Measurements from ENCODE around the gene C12orf56. TPM values are rescaled to one million over a fixed set of nuclear protein-coding genes. Genes with fewer than 3 reads are reported as not detected.

Gene C12orf56
- polyA plus RNA-seq, 2 of the 4 experiments (the other 2 are of a cell fraction), result 0.05 to 0.22 TPM

- ChIA-PET CTCF (interaction anchor here (1.5 kb wide), 1 partner anchor 50 kb away, joined by 3 read pairs; no protein-coding TSS in a partner anchor), POLR2A (no interaction called here)
- ATAC-seq (no peak), FAIRE-seq (no peak), DNase-seq (ENCODE audit: low read depth in 1 of 2, low spot score in 1 of 2) (no peak)
- Histone ChIP-seq H3K9me3 (no peaks in the 10 kb centered on the region), H3K27ac (no peak overlapping the region), H3K4me2 (no peak overlapping the region), H3K4me1 (no peaks in the 10 kb centered on the region), H3K4me3 (no peak overlapping the region)
- WGBS (ENCODE audit: missing lambda C conversion rate), result 38% methylated on average over 1 of the region's 1 CpG
- TF ChIP-seq HES2 (IDR thresholded peaks at IDR 0.05), result no peak
- TF ChIP-seq, protein P1, sequence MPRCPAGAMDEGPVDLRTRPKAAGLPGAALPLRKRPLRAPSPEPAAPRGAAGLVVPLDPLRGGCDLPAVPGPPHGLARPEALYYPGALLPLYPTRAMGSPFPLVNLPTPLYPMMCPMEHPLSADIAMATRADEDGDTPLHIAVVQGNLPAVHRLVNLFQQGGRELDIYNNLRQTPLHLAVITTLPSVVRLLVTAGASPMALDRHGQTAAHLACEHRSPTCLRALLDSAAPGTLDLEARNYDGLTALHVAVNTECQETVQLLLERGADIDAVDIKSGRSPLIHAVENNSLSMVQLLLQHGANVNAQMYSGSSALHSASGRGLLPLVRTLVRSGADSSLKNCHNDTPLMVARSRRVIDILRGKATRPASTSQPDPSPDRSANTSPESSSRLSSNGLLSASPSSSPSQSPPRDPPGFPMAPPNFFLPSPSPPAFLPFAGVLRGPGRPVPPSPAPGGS (IDR thresholded peaks at IDR 0.05), result no peak
- no peak for TF ChIP-seq MYC (IDR thresholded peaks at IDR 0.05; ENCODE audit: borderline replicate concordance, low read length)
- no peak for TF ChIP-seq CBX8 (IDR thresholded peaks at IDR 0.05)
- TF ChIP-seq, protein P2, sequence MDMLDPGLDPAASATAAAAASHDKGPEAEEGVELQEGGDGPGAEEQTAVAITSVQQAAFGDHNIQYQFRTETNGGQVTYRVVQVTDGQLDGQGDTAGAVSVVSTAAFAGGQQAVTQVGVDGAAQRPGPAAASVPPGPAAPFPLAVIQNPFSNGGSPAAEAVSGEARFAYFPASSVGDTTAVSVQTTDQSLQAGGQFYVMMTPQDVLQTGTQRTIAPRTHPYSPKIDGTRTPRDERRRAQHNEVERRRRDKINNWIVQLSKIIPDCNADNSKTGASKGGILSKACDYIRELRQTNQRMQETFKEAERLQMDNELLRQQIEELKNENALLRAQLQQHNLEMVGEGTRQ (IDR thresholded peaks at IDR 0.05), result no peak
- no peak for TF ChIP-seq MAZ (IDR thresholded peaks at IDR 0.05; ENCODE audit: borderline replicate concordance, low read depth, low read length)
Observed at GRCh38 chr12:64232196-64232595, 158.4 kb downstream of the C12orf56 start.

DNA sequence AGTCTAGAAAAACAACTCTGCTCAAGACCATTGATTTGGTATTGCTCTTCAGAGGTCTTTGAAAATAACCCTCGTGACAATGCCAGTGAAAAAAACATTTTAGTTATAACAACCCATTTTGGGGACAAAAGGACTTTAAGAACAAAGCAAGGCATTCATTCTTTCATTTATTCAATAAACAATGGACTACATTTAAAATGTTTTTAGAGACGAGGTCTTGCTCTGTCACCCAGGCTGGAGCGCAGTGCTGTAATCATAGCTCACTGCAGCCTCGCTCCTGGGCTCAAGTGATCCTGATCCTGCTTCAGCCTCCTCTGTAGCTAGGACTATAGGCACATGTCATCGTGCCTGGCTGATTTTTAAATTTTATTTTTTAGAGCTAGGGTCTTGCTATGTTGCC is 160.8 kb downstream of the C12orf56 start:
- FAIRE-seq, result no peak
- POLR2A ChIA-PET, result no interaction called here
- 71% methylated on average over 5 of the region's 5 CpGs for WGBS (ENCODE audit: missing lambda C conversion rate)

GRCh38 chr12:64229240-64229639 is 161.3 kb downstream of the C12orf56 start:
- POLR2A ChIA-PET, result no interaction called here

More for the DNA sequence above, 160.8 kb downstream of the C12orf56 start:
- no peak for TF ChIP-seq CBX2 (IDR thresholded peaks at IDR 0.05; ENCODE audit: borderline replicate concordance, low read depth)
- TF ChIP-seq JUN (IDR thresholded peaks at IDR 0.05), result no peak
- TF ChIP-seq HDAC2 (IDR thresholded peaks at IDR 0.05), result no peak
- Histone ChIP-seq H3K9me3 (no peaks in the 10 kb centered on the region), H3K4me3 (no peak overlapping the region), H3K27ac (no peak overlapping the region), H3K4me2 (no peak overlapping the region), H3K4me1 (no peaks in the 10 kb centered on the region)
- DNase-seq (ENCODE audit: low read depth in 1 of 2, low spot score in 1 of 2) (no peak), ATAC-seq (no peak)
- CTCF ChIA-PET, result interaction anchor here (0.8 to 1.9 kb wide), 2 partner anchors 26 to 390 kb away, joined by 3 to 6 read pairs; no protein-coding TSS in a partner anchor

More at GRCh38 chr12:64229240-64229639, 161.3 kb downstream of the C12orf56 start:
- DNase-seq (ENCODE audit: low read depth in 1 of 2, low spot score in 1 of 2) (no peak), ATAC-seq (no peak), FAIRE-seq (no peak)
- H3K9me3 ChIP-seq, result no peaks in the 10 kb centered on the region
- no peaks in the 10 kb centered on the region for H3K4me1 ChIP-seq
- CTCF ChIA-PET, result no interaction called here
- H3K27ac ChIP-seq, result no peak overlapping the region
- TF ChIP-seq RFX5 (IDR thresholded peaks at IDR 0.05) (no peak), RARB (CRISPR knock-in tag; IDR thresholded peaks at IDR 0.05) (no peak), ZSCAN20 (CRISPR knock-in tag; IDR thresholded peaks at IDR 0.05) (no peak), CHD4 (IDR thresholded peaks at IDR 0.05; ENCODE audit: borderline replicate concordance) (no peak), GATA3 (IDR thresholded peaks at IDR 0.05; ENCODE audit: borderline replicate concordance) (no peak), HDAC2 (IDR thresholded peaks at IDR 0.05) (no peak), PHF8 (IDR thresholded peaks at IDR 0.05; ENCODE audit: borderline replicate concordance, low read depth) (no peak), MAFK (IDR thresholded peaks at IDR 0.05; ENCODE audit: partially characterized antibody) (no peak), HES2 (IDR thresholded peaks at IDR 0.05) (no peak), HEYL (CRISPR knock-in tag; IDR thresholded peaks at IDR 0.05) (no peak), FOSL2 (IDR thresholded peaks at IDR 0.05) (no peak), FOSL2 (CRISPR knock-in tag; IDR thresholded peaks at IDR 0.05) (no peak)
- TF ChIP-seq, protein P3, sequence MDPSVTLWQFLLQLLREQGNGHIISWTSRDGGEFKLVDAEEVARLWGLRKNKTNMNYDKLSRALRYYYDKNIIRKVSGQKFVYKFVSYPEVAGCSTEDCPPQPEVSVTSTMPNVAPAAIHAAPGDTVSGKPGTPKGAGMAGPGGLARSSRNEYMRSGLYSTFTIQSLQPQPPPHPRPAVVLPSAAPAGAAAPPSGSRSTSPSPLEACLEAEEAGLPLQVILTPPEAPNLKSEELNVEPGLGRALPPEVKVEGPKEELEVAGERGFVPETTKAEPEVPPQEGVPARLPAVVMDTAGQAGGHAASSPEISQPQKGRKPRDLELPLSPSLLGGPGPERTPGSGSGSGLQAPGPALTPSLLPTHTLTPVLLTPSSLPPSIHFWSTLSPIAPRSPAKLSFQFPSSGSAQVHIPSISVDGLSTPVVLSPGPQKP (IDR thresholded peaks at IDR 0.05; ENCODE audit: low read depth, low read length), result no peak
- TF ChIP-seq, protein P4, sequence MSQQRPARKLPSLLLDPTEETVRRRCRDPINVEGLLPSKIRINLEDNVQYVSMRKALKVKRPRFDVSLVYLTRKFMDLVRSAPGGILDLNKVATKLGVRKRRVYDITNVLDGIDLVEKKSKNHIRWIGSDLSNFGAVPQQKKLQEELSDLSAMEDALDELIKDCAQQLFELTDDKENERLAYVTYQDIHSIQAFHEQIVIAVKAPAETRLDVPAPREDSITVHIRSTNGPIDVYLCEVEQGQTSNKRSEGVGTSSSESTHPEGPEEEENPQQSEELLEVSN (IDR thresholded peaks at IDR 0.05; ENCODE audit: borderline replicate concordance, low read depth), result no peak
- 52% methylated on average over 4 of the region's 4 CpGs for WGBS (ENCODE audit: missing lambda C conversion rate)
- H3K4me3 ChIP-seq, result no peak overlapping the region
- no peak overlapping the region for H3K4me2 ChIP-seq

All from A549 (cell line).